Activated naive CD4-positive, alpha-beta T cell treated with anti-CD3 and anti-CD28 coated beads, Interleukin-2, amount 50 U/mL, for 24 hours (primary cell): ENCODE measurements around the gene EIF2B1.
"Not testable (repeated sequence)": the region's sequence is repeated elsewhere in the genome, so short reads cannot be mapped to it uniquely, and the experiment has no call there.

Experiments used
- H3K27ac Mint-ChIP-seq: one replicate; pipeline ENCODE4 v1.8.0; 2021; ENCODE audit warnings: mild to moderate bottlenecking, mixed read lengths
- H3K27me3 Mint-ChIP-seq: one replicate; pipeline ENCODE4 v1.8.0; 2021; ENCODE audit warnings: mixed read lengths
- H3K36me3 Mint-ChIP-seq: one replicate; pipeline ENCODE4 v1.8.0; 2021; ENCODE audit warnings: mixed read lengths
- H3K4me1 Mint-ChIP-seq: one replicate; pipeline ENCODE4 v1.8.0; 2021; ENCODE audit warnings: mixed read lengths
- H3K4me3 Mint-ChIP-seq: one replicate; pipeline ENCODE4 v1.8.0; 2021; ENCODE audit warnings: mild to moderate bottlenecking, mixed read lengths
- H3K9me3 Mint-ChIP-seq: one replicate; pipeline ENCODE4 v1.8.0; 2021; ENCODE audit warnings: mixed read lengths

Gene EIF2B1

DNA sequence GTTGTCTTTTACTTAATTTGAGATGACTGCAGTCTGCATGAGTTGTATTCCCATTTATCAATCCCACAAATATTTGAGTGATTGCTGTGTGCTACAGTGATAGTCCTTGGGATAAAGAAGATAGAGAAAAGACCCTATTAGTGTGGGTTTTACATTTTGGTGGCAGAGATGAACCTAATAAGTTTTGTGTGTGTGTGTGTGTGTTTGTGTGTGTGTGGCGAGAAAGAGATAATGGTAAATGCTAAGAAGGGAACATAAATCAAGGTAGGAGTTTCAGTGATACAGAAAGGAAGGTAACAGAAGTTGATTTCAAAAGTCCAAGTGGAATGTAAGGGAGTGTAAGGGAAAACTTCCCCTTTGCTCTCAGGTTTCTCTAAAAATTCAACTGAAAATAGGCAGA lies 34.2 kb downstream of the EIF2B1 start:
- H3K9me3 Mint-ChIP-seq, result no peaks in the 10 kb centered on the region

DNA sequence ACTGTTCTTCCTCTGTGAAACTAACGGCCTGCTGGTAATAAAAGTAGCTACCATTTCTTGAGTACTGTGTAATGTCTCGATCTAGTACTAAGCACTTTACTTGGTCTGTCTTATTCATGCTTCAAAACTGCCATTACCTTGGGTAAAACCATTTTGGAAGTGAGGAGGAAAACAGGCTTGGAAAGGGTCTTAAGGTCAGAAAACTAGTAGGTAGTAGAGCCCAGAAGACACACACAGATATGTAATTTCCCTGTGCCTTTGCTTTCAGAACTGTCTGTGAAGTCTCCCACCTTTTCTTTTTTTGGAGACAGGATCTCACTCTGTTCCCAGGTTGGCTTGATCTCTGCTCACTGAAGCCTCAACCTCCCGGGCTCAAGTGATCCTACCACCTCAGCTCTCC lies 35.0 kb downstream of the EIF2B1 start:
- Mint-ChIP-seq H3K4me3 (no peak overlapping the region), H3K27me3 (no peaks in the 10 kb centered on the region), H3K27ac (no peak overlapping the region), H3K4me1 (peaks cover 27% of the 10 kb centered on the region), H3K36me3 (peaks cover 15% of the 10 kb centered on the region), H3K9me3 (no peaks in the 10 kb centered on the region)

More for the DNA sequence above, 34.2 kb downstream of the EIF2B1 start:
- Mint-ChIP-seq H3K4me1 (peaks cover 30% of the 10 kb centered on the region), H3K36me3 (peaks cover 15% of the 10 kb centered on the region), H3K27ac (peak overlapping the region; percentile 87), H3K27me3 (no peaks in the 10 kb centered on the region), H3K4me3 (peak overlapping the region; percentile 51)

DNA sequence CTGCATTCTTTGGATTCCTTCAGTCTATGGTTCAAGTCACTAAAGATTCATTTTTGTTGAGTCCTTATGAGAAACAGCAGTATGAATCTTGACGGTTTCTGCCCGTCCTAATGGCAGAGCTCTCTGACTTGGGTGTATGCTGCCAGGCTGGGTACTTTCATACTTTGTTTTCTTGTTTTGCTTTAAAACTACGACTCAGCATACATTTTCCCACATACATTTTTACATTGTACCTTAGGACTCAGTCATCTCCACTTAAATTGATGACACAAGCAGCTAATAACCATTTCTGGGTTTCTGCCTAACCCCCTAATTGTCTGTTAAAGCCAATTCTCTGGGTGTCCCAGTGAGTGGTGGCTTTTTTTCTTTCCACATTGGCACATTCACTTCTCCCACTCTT lies 36.4 kb downstream of the EIF2B1 start:
- H3K9me3 Mint-ChIP-seq, result no peaks in the 10 kb centered on the region

GRCh38 chr12:123595729-123596128 lies 37.8 kb downstream of the EIF2B1 start:
- no peaks in the 10 kb centered on the region for H3K27me3 Mint-ChIP-seq
- H3K4me3 Mint-ChIP-seq, result no peak overlapping the region
- no peaks in the 10 kb centered on the region for H3K9me3 Mint-ChIP-seq
- H3K4me1 Mint-ChIP-seq, result peaks cover 34% of the 10 kb centered on the region
- peaks cover 7% of the 10 kb centered on the region for H3K36me3 Mint-ChIP-seq
- no peak overlapping the region for H3K27ac Mint-ChIP-seq

More for the DNA sequence above, 36.4 kb downstream of the EIF2B1 start:
- peaks cover 24% of the 10 kb centered on the region for H3K4me1 Mint-ChIP-seq
- H3K36me3 Mint-ChIP-seq, result peaks cover 7% of the 10 kb centered on the region
- H3K27me3 Mint-ChIP-seq, result no peaks in the 10 kb centered on the region
- no peak overlapping the region for H3K4me3 Mint-ChIP-seq
- peak overlapping the region; percentile 35 for H3K27ac Mint-ChIP-seq

GRCh38 chr12:123591702-123592481 lies 41.6 kb downstream of the EIF2B1 start:
- H3K9me3 Mint-ChIP-seq, result no peaks in the 10 kb centered on the region
- H3K27me3 Mint-ChIP-seq, result no peaks in the 10 kb centered on the region
- H3K4me1 Mint-ChIP-seq, result peaks cover 46% of the 10 kb centered on the region
- H3K36me3 Mint-ChIP-seq, result peaks cover 11% of the 10 kb centered on the region
- no peak overlapping the region for H3K4me3 Mint-ChIP-seq
- peak overlapping the region; percentile 11 for H3K27ac Mint-ChIP-seq

DNA sequence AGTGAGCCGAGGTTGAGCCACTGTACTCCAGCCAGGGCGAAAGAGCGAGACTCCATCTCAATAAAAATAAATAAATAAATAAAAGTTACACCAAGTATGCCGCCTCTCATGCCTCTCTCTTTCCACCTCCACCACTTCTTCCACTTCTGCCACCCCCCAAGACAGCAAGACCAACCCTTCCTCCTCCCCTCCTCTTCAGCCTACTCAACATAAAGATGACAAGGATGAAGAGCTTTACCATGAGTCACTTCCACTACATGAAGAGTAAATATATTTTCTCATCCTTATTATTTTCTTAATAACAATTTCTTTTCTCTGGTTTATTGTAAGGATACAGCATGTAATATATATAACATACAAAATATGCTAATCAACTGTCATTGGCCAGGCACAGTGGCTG lies 52.7 kb downstream of the EIF2B1 start:
- no peak overlapping the region for H3K4me3 Mint-ChIP-seq
- H3K27ac Mint-ChIP-seq, result no peak overlapping the region

GRCh38 chr12:123578829-123579228 lies 54.7 kb downstream of the EIF2B1 start:
- not testable (repeated sequence) for H3K9me3 Mint-ChIP-seq, H3K36me3 Mint-ChIP-seq, H3K27ac Mint-ChIP-seq, H3K4me3 Mint-ChIP-seq, H3K27me3 Mint-ChIP-seq
- H3K4me1 Mint-ChIP-seq, result peaks cover 15% of the 10 kb centered on the region

More for the DNA sequence above, 52.7 kb downstream of the EIF2B1 start:
- no peaks in the 10 kb centered on the region for H3K9me3 Mint-ChIP-seq
- peaks cover 22% of the 10 kb centered on the region for H3K4me1 Mint-ChIP-seq
- H3K27me3 Mint-ChIP-seq, result no peaks in the 10 kb centered on the region
- peaks cover 2% of the 10 kb centered on the region for H3K36me3 Mint-ChIP-seq

GRCh38 chr12:123578243-123578642 lies 55.2 kb downstream of the EIF2B1 start:
- Mint-ChIP-seq H3K27me3 (no peaks in the 10 kb centered on the region), H3K4me3 (no peak overlapping the region), H3K27ac (no peak overlapping the region), H3K36me3 (no peaks in the 10 kb centered on the region), H3K4me1 (peaks cover 15% of the 10 kb centered on the region), H3K9me3 (no peaks in the 10 kb centered on the region)

DNA sequence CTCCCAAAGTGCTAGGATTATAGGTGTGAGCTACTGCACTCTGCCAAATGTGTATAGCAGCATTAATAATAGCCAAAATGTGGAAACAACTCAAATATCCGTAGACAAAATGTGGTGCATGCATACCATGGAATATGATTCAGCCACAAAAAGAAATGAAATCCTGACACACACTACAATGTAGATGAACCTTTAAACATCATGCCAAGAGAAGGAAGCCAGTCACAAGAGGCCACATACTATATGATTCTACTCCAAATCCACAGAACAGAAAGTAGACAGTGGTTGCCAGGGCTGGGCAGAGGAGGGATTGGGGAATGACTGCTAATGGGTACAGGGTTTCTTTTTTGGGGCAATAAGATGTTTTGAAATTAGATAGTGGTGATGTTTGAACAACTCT lies 56.9 kb downstream of the EIF2B1 start:
- no peak overlapping the region for H3K27ac Mint-ChIP-seq
- H3K36me3 Mint-ChIP-seq, result no peaks in the 10 kb centered on the region
- H3K4me3 Mint-ChIP-seq, result no peak overlapping the region
- H3K4me1 Mint-ChIP-seq, result peaks cover 5% of the 10 kb centered on the region
- no peaks in the 10 kb centered on the region for H3K9me3 Mint-ChIP-seq
- no peaks in the 10 kb centered on the region for H3K27me3 Mint-ChIP-seq

GRCh38 chr12:123573870-123574269 lies 59.6 kb downstream of the EIF2B1 start:
- no peak overlapping the region for H3K4me3 Mint-ChIP-seq
- H3K4me1 Mint-ChIP-seq, result peaks cover 9% of the 10 kb centered on the region
- H3K36me3 Mint-ChIP-seq, result no peaks in the 10 kb centered on the region
- no peak overlapping the region for H3K27ac Mint-ChIP-seq
- no peaks in the 10 kb centered on the region for H3K9me3 Mint-ChIP-seq
- peaks cover 1% of the 10 kb centered on the region for H3K27me3 Mint-ChIP-seq

DNA sequence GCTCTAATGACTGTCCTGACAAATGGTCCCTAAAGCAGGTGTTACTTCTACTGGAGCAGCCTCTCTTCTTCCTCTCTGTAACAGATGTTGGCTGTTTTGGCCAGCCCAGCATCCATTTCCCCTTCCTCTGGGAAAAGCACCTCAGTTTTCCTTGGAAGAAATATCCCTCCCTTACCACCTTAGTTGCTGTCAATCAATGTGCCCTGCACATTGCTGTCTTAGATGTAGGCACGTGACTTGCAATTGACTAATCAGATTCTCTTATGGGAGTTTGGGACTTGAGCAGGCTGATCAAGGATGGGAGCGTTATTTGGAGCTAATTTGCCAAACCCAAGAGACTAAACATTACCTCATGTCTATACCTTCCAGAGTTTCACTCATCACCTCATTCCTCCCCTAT lies 61.1 kb downstream of the EIF2B1 start:
- Mint-ChIP-seq H3K4me1 (peaks cover 9% of the 10 kb centered on the region), H3K27me3 (peaks cover 1% of the 10 kb centered on the region), H3K4me3 (no peak overlapping the region), H3K9me3 (no peaks in the 10 kb centered on the region), H3K27ac (no peak overlapping the region), H3K36me3 (no peaks in the 10 kb centered on the region)

GRCh38 chr12:123571343-123571813 lies 62.1 kb downstream of the EIF2B1 start:
- H3K36me3 Mint-ChIP-seq, result no peaks in the 10 kb centered on the region
- no peak overlapping the region for H3K27ac Mint-ChIP-seq
- peaks cover 9% of the 10 kb centered on the region for H3K4me1 Mint-ChIP-seq
- no peak overlapping the region for H3K4me3 Mint-ChIP-seq
- H3K27me3 Mint-ChIP-seq, result peaks cover 1% of the 10 kb centered on the region
- no peaks in the 10 kb centered on the region for H3K9me3 Mint-ChIP-seq
